MG63 (cell line): Measurements from ENCODE around the gene CA14. TPM values are rescaled to one million over a fixed set of nuclear protein-coding genes. Genes with fewer than 3 reads are reported as not detected.
"Not testable (repeated sequence)": the region's sequence is repeated elsewhere in the genome, so short reads cannot be mapped to it uniquely, and the experiment has no call there.

Experiments used
- DNase-seq: peaks from one replicate; pipeline ENCODE4 v3.0.0-alpha.2; 2020
- H3K27me3 ChIP-seq: fragments of 250-450 bp; sonication (Bioruptor Pico); 2 replicates; pipeline ENCODE4 v1.5.1; 2020; ENCODE audit warnings: mild to moderate bottlenecking, moderate library complexity
- H3K36me3 ChIP-seq: fragments of 250-450 bp; sonication (Bioruptor Pico); 2 replicates; pipeline ENCODE4 v1.5.1; 2020; ENCODE audit warnings: mild to moderate bottlenecking, moderate library complexity
- H3K4me3 ChIP-seq: fragments of 250-450 bp; sonication (Bioruptor Pico); 2 replicates; pipeline ENCODE4 v1.5.1; 2020; ENCODE audit warnings: mild to moderate bottlenecking, moderate library complexity
- H3K9me3 ChIP-seq: fragments of 250-450 bp; sonication (Bioruptor Pico); 2 replicates; pipeline ENCODE4 v1.5.1; 2020; ENCODE audit warnings: mild to moderate bottlenecking, moderate library complexity
- total RNA-seq: library from RNA; depleted of rRNA; stranded (reverse); fragments of >200 nt; shearing (Covaris generic); gene quantifications from 2 replicates; pipeline ENCODE4 v1.2.3, GENCODE V29; 2014; ENCODE audit warnings: low replicate concordance

Gene CA14
- total RNA-seq, 1 experiment from 2014 or later, result not detected

DNA sequence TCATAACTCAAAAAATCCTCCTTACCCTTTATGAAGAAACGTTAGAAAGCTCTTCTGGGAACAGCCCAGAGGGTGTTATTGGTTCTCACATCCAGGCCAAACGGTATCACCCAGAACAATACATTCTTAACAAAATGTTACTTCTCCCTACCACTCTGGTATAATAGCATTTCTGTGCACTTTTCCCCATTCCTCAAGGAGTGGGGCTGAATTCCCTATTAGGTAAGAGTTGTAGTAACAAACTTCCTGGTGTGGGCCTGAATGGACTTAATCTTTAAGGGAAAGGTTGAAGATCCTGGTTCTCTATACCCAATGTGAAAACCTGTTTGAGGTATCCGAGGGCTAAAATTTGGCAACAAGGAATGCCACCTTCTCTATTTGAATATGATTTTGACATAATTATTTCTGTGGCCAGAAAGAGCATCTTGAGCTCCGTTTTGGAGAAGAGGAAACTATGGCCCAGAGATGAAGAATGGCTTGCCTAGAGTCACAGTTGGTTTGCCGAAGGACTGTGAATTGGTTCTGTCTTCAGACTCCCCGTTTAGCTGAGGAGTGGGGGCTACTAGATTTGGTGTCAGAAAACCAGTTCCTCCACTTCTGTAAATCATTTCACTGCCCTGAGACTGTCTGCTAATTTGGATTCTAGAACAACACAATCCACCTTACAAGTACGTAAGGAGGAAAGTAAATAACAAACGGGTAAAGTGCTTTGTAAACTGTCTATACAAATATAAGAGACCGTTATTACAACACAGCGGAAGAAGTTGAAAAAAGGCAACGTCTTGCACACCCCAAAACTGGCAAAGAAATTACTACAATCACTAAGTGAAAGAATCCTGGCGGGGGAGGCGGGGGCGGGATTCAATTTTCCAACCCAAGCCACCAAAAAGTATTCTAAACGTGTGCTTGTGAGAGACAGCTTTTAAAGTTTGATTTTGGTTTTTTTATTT, 23.9 kb upstream of the CA14 start:
- peaks cover 24% of the 10 kb centered on the region for H3K36me3 ChIP-seq
- H3K4me3 ChIP-seq, result peak overlapping the region; percentile 69
- DNase-seq, result peak; percentile 10
- H3K9me3 ChIP-seq, result no peaks in the 10 kb centered on the region
- H3K27me3 ChIP-seq, result no peaks in the 10 kb centered on the region

DNA sequence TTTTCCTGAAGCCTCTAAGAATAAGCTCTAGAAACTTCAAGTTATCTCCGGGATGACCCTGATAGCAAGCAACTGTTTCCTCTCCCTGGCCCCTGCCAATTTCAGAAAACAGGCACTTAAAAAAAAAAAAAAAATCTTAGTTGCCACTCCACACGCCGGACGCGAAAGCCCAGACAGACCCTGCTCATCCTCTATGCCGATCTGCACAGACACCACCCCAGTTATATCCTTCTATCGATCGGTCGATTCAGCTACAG, 23.3 kb upstream of the CA14 start:
- peaks cover 21% of the 10 kb centered on the region for H3K36me3 ChIP-seq
- no peaks in the 10 kb centered on the region for H3K27me3 ChIP-seq
- no peak for DNase-seq
- H3K4me3 ChIP-seq, result peak overlapping the region; percentile 69
- H3K9me3 ChIP-seq, result no peaks in the 10 kb centered on the region

DNA sequence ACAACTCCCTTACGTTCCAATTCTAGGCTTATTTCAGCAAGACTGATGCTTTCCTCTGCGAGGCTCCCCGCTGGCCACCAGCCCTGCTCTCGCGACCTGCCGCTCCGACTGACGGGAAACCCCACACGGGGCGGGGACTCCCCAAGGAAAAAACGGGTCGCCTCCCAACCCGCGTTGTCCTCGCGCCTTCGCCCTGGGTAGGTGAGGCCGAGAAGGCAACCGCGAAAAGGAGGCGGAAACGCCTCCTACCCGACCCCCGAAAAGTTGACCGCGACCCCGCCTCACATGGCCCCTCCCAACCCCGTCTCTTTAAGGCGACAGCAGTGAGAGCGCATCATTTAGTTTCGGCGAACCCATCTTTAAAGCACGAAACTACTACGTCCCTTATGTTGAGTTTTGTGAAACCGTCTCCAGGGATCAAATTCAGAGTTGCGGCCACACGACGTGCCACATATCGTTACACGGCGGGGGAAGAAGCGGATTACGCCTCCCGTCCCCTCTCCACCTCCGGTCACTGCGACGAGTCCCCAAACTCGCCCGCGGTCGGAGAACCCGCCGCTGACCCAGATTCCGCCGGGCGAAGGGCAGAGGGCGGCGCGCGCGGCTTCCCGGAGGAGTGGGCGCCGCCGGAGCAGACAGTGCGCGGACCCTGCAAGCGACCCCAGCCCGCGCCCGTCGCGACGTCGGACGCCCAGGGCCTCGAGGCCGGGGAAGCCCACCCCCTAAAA, 22.8 kb upstream of the CA14 start:
- DNase-seq, result peak; percentile 86

DNA sequence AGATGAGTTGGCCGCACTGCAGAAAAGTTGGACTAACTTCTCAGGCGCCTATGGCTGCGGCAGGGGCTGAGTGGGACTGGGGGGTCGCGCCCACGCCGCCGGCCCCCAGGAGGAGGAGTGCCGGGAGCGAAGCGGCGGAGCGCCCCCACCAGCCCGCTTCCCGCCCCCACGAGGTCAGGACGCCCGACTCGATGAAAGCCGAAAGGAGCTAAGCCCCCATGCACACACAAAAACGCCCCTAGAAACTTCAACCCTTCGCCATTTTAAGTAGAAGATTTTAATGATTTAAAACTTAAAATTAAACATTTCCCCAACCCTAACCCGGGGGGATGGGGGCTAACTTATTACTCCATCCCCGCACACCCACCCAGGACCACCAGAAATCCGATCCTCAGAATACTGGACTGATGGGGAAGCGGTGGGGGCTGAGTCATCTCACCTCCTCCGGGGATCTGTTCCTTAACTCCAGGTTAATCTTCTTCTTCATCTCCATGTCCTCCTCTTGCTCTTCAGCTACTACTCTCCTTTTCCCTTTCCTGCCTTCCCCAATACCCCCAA, 22.2 kb upstream of the CA14 start:
- H3K9me3 ChIP-seq, result no peaks in the 10 kb centered on the region
- peaks cover 12% of the 10 kb centered on the region for H3K36me3 ChIP-seq
- peak overlapping the region; percentile 69 for H3K4me3 ChIP-seq
- peak; percentile 31 for DNase-seq
- no peaks in the 10 kb centered on the region for H3K27me3 ChIP-seq

More for the DNA sequence above, 22.8 kb upstream of the CA14 start:
- Histone ChIP-seq H3K4me3 (peak overlapping the region; percentile 69), H3K36me3 (peaks cover 16% of the 10 kb centered on the region), H3K27me3 (no peaks in the 10 kb centered on the region), H3K9me3 (no peaks in the 10 kb centered on the region)

DNA sequence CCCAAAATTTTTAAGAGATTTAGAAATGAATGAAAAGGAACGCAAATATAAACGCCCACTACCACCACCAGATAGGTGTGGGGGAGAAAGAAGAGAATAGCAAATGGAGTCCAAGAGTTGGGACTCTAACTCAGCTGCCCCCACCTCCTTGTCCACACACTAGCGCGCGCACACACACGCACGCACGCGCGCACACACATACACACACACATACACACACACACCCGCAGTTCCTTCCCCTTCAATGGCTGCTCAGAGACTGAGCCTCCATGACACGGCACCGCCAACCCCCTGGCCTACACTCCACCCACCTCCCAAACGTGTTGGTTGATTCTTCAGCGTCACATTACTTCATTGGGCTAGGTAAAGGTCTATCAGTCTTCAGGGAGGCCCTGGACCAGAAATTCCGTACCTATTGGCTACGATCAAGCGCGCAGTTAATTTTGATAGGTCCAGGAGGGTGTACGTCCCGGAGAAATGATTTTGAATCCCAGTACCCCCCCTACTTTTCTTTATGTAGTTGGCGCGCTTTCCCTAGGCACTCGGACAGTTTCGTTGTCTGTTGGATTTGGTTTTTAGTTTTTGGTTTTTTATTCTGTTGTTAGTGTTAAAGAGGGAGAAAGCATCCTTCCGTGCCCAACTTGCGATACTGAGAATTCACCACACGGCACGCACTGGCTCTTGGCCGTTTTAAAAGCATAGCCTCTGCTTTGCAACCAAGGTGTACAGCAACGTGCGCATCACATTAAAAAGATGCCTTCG, 21.5 kb upstream of the CA14 start, which contains the start of gene ANP32E:
Gene ANP32E (minus strand): TSS at position 261 of the 762 bp plus-strand sequence. CDS start 326 bp downstream, outside the sequence.
- Histone ChIP-seq H3K4me3 (peak within 1 kb of the TSS; percentile 69), H3K36me3 (peaks cover 8% of the 10 kb centered on the region), H3K27me3 (no peaks in the 10 kb centered on the region), H3K9me3 (no peaks in the 10 kb centered on the region)
- DNase-seq, result peak; percentile 98

DNA sequence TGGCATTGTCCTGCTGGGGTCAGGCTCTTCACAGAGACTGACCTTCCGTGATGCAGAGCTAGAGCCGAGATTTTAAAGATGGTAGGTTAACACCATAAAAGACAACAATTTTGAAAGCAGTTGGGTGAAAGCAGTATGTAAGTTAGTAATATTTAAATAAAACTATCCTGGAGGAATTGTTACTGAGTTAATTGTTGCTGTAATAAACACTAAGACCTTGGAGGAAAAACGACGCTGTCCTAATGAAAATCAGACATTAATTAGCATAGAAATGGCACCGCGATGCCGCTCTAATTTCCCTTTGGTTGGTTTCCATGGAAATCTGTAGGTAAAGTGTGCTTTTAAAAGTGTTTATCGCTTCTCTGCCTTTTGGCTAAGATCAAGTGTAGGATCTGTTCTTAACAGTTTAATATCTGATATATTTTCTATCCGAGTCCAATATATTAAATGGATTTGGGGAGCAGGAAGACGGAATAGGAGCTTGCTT, 20.9 kb upstream of the CA14 start:
- peak overlapping the region; percentile 69 for H3K4me3 ChIP-seq
- DNase-seq, result no peak
- H3K27me3 ChIP-seq, result no peaks in the 10 kb centered on the region
- no peaks in the 10 kb centered on the region for H3K9me3 ChIP-seq
- H3K36me3 ChIP-seq, result peaks cover 2% of the 10 kb centered on the region

DNA sequence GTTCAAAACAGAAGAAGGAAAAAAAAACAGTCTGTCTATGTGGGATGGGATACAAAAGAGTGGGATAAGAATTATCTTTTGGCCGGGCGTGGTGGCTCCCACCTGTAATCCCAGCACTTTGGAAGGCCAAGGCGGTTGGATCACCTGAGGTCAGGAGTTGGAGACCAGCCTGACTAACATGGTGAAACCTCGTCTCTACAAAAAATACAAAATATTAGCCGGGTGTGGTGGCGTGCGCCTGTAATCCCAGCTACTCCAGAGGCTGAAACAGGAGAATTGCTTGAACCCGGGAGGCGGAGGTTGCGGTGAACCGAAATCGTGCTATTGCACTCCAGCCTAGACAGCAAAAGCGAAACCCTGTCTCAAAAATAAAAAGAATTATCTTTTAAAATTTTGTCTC, 20.4 kb upstream of the CA14 start:
- not testable (repeated sequence) for H3K4me3 ChIP-seq, H3K36me3 ChIP-seq, H3K27me3 ChIP-seq, DNase-seq, H3K9me3 ChIP-seq

DNA sequence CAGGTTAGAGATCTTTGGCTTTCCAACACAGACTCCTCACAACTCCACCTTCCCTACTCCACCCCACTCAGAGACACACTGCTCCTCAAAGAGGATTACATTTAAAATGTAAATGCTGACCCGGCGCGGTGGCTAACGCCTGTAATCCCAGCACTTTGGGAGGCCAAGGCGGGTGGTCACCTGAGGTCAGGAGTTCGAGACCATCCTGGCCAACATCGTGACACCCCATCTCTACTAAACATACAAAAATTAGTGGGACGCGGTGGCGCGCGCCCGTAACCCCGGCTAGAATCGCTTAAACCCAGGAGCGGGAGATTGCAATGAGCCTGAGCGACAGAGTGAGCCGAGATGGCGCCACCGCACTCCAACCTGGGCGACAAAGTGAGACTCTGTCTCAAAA, 19.8 kb upstream of the CA14 start:
- no peak for DNase-seq
- no peak overlapping the region for H3K4me3 ChIP-seq
- H3K27me3 ChIP-seq, result no peaks in the 10 kb centered on the region
- H3K9me3 ChIP-seq, result no peaks in the 10 kb centered on the region
- no peaks in the 10 kb centered on the region for H3K36me3 ChIP-seq

DNA sequence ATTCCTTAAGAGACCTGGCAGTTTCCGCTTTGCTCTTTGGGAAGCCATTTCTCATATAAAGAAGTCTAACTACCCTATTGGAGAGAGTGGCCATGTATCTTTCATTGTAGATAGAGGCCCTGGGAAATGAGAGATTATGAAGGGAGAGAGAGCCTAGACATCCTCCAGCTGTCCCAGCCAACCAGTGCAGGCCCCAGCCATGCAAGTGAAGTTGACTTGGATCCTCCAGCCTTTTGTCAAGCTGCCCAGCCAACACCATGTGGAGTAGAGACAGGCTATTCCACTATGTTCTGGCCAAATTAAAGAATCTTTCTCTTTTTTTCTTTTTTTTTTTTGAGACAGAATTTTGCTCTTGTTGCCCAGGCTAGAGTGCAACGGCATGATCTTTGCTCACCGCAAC, 14.6 kb upstream of the CA14 start:
- no peak overlapping the region for H3K4me3 ChIP-seq
- no peaks in the 10 kb centered on the region for H3K9me3 ChIP-seq
- peaks cover 5% of the 10 kb centered on the region; the same call in 1 of the 2 replicates for H3K27me3 ChIP-seq
- no peak for DNase-seq
- H3K36me3 ChIP-seq, result no peaks in the 10 kb centered on the region

DNA sequence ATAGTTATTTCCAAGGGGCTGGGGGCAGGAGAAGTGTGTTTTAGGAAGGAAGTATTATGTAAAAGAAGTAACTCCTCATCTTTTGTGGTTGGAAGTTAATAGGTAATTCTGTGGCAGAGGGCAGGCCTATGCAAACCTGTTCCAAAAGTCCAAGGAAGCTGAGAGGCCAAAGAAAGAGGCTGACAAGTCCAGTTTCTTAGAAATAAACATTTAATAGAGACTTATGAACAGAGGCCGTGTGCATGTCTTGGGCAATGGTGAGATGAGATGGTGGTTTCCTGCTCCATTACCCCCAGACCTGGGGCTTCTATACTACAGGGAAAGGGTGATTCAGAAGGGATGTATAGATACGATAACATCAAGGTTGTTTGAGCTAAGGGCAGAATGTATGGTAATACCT, 7.6 kb upstream of the CA14 start:
- Histone ChIP-seq H3K9me3 (no peaks in the 10 kb centered on the region), H3K27me3 (peaks cover 5% of the 10 kb centered on the region)
- no peak for DNase-seq

DNA sequence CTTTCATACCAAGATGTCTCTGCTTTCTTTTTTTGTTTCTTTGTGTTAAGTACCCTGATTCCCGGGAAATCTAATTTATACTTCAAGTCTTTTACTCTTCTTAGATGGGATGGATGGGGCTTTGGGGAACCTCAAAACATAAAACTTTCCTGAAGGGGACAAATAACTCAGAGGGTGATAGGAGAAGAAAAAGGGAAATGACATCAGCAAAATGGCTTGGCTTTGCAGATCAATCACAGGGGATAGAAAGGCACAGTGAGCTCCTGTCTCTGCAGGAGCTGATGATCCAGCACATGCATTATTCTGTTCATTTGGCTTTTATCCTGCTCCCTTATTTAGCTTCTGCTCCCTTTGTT, 1.4 kb upstream of the CA14 start:
- Histone ChIP-seq H3K36me3 (no peaks in the 10 kb centered on the region), H3K4me3 (no peak overlapping the region), H3K9me3 (no peaks in the 10 kb centered on the region), H3K27me3 (no peaks in the 10 kb centered on the region; the same call in none of the 2 replicates)
- DNase-seq, result no peak

More for the DNA sequence above, 7.6 kb upstream of the CA14 start:
- Histone ChIP-seq H3K4me3 (no peak overlapping the region), H3K36me3 (no peaks in the 10 kb centered on the region)

DNA sequence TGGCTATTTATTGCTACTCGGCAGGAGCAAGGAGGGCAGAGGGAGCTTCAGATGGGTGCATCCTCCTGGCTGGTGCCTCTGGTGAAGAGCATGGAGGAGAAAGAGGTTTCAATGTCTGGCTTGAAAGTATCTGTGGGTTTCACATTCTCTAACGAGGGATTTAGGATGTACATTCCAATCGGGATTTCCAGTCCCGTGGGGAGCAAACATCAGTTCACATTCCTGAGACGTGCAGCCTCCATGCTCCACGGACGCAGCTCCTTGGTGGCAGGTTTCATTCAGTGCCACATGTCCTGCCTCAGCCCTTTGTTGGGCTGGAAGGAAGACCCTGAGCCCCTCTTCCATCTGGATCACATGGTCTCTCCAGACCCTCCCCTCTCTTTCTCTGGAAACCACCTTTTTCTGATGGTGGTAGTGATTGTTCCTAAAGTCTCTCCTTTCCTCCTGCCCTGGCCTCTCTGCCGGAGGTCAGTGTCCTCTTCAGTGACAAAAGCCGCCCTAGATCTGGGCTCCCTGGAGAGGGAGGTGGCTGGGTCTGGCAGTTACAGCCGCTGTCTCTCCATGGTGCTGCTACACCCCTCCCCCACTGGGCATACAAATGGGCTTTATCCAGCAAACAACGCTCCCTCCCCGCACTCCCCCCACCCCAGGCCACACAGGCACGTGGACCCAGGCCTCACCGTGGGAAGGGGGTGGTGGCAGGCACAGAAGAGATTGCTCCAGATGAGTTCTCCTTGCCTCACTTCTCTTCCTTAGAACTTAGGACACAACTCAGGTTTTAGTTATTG, 826 bp upstream of the CA14 start:
- no peak overlapping the region for H3K4me3 ChIP-seq
- H3K9me3 ChIP-seq, result no peaks in the 10 kb centered on the region
- no peaks in the 10 kb centered on the region for H3K36me3 ChIP-seq
- no peaks in the 10 kb centered on the region; the same call in none of the 2 replicates for H3K27me3 ChIP-seq
- DNase-seq, result no peak

DNA sequence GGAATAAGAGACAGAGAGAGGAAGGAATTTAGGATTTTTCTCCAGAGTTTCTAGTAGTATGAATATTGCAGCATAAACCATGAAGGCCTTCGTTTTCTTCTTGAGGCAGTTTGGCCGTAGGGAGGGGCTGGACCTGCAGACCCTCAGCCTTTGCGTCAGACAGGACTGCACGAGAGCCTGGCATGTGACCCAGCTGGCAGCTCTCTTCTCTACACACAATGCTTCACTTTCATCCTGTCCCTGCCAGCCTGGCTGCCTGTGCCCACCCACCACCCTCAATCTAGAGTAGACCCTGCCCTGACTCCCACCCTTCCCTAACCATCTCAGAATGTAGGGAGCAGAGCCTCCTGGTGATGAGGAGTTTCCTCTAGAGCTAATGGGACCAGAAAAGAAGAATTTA, 1.6 kb downstream of the CA14 start:
- no peaks in the 10 kb centered on the region; the same call in 1 of the 2 replicates for H3K36me3 ChIP-seq
- no peak for DNase-seq

DNA sequence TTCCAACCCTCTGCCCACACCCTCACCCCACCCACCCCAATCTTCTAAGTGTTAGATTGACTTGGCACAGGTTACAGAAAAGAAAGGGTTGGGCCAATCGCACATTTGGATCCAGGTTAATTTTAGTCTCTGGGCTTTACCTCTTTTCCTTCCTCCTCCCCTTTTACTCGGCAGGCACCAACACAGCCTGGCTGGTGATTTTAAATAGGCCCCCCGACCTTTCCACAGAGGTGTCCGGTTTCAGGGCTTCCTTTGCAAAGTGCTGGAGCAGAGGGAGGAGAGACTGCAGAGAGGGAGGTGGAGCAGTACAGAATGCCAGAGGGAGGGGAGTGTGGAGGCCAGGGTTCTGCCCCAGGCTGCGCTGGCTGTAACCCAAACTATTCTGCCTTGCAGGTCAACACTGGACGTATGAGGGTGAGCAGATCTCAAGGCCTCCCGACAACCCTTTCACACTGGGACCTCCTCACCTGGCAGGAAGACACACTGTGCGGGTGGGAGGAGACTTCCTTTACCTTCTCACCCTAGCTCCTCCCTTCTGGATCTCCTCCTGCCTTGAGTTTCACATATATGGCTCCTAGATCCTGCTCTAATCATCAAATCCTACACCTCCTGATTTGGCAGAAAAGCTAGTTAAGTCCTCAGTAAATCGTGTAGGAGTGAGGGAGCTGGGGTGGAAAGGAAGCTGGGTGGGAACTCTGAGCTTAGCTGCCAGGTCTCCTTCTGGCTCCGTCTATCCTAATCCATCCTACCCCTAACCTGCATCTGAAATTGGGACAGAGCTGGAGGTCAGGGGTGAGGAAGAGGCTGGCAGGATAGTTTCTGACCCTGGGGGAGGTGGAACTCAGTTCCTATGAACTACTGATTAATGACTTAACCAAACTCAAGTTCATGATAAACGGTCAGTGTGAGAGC, 2.4 kb downstream of the CA14 start:
- no peaks in the 10 kb centered on the region; the same call in 1 of the 2 replicates for H3K27me3 ChIP-seq
- no peak for DNase-seq
- H3K9me3 ChIP-seq, result no peaks in the 10 kb centered on the region
- H3K36me3 ChIP-seq, result peaks cover 6% of the 10 kb centered on the region
- no peak overlapping the region for H3K4me3 ChIP-seq

More for the DNA sequence above, 1.6 kb downstream of the CA14 start:
- H3K4me3 ChIP-seq, result no peak overlapping the region
- no peaks in the 10 kb centered on the region for H3K9me3 ChIP-seq
- H3K27me3 ChIP-seq, result no peaks in the 10 kb centered on the region; the same call in 1 of the 2 replicates

DNA sequence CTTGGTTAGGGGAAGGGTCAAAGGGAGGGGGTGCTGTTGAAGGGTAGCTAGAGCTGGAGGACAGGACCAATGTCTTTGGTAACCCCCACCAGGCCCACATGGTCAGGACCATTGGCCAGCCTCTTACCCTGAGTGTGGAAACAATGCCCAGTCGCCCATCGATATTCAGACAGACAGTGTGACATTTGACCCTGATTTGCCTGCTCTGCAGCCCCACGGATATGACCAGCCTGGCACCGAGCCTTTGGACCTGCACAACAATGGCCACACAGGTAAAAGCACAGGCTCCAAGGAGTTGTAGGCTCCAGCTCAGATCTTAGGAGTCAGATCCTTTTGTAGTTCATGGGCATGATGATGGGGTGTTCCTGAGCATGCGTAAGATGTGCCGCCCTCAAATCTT, 3.8 kb downstream of the CA14 start:
- peaks cover 18% of the 10 kb centered on the region for H3K36me3 ChIP-seq
- no peaks in the 10 kb centered on the region for H3K9me3 ChIP-seq
- no peak for DNase-seq
- H3K27me3 ChIP-seq, result no peaks in the 10 kb centered on the region; the same call in 1 of the 2 replicates
- H3K4me3 ChIP-seq, result no peak overlapping the region
